SK-N-SH treated with all-trans-retinoic acid at 6 μM for 48 hours (cell line): Measurements from ENCODE around the gene ANKDD1B.

Experiments
- ARNTL ChIP-seq: fragments of 450-650 bp; formaldehyde crosslinking; IDR thresholded peaks from 2 replicates; pipeline ENCODE4 v1.5.0; 2020; ENCODE audit warnings: low read depth, mild to moderate bottlenecking, moderate library complexity, borderline replicate concordance
- RARB ChIP-seq: fragments of 250-450 bp; sonication (Bioruptor Pico); IDR thresholded peaks from 2 replicates; pipeline ENCODE4 v1.8.0; 2021; ENCODE audit warnings: mild to moderate bottlenecking, moderate library complexity
- SNAI2 ChIP-seq: fragments of 250-450 bp; sonication (Bioruptor Pico); IDR thresholded peaks from 2 replicates; pipeline ENCODE4 v1.5.0; 2020; ENCODE audit warnings: mild to moderate bottlenecking, moderate library complexity
- TCF4 ChIP-seq: fragments of 250-450 bp; sonication (Bioruptor Pico); IDR thresholded peaks from 2 replicates; pipeline ENCODE4 v1.8.0; 2021; ENCODE audit warnings: mild to moderate bottlenecking, moderate library complexity, borderline replicate concordance
- TF ChIP-seq, protein P1 (sequence below): fragments of 250-450 bp; sonication (Bioruptor Pico); IDR thresholded peaks from 2 replicates; pipeline ENCODE4 v1.8.0; 2020; ENCODE audit warnings: mild to moderate bottlenecking, moderate library complexity, borderline replicate concordance

GRCh38 chr5:75653521-75653920 is 42.3 kb downstream of the ANKDD1B start:
- TF ChIP-seq, protein P1, sequence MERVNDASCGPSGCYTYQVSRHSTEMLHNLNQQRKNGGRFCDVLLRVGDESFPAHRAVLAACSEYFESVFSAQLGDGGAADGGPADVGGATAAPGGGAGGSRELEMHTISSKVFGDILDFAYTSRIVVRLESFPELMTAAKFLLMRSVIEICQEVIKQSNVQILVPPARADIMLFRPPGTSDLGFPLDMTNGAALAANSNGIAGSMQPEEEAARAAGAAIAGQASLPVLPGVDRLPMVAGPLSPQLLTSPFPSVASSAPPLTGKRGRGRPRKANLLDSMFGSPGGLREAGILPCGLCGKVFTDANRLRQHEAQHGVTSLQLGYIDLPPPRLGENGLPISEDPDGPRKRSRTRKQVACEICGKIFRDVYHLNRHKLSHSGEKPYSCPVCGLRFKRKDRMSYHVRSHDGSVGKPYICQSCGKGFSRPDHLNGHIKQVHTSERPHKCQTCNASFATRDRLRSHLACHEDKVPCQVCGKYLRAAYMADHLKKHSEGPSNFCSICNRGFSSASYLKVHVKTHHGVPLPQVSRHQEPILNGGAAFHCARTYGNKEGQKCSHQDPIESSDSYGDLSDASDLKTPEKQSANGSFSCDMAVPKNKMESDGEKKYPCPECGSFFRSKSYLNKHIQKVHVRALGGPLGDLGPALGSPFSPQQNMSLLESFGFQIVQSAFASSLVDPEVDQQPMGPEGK (CRISPR knock-in tag): no peak
- TF ChIP-seq TCF4 (CRISPR knock-in tag) (no peak), SNAI2 (CRISPR knock-in tag) (no peak), ARNTL (CRISPR knock-in tag) (no peak), RARB (CRISPR knock-in tag) (no peak)
